HFF-Myc (cell line): ENCODE data around the gene GOLGA6A.

Source experiments
- DNase-seq: peaks from one replicate; pipeline ENCODE4 v3.0.0-alpha.2; 2011; ENCODE audit warnings: low read depth; ENCODE audit errors: extremely low read depth
- H3K4me3 ChIP-seq: replicated peaks from 2 replicates; pipeline ENCODE4 v1.5.1; 2011; ENCODE audit warnings: low read depth, mild to moderate bottlenecking, control low read depth, low read length
- CTCF ChIP-seq: IDR thresholded peaks from 2 replicates; pipeline ENCODE4 v1.5.1; 2012; ENCODE audit warnings: mild to moderate bottlenecking, low read depth, low read length, control low read depth; ENCODE audit errors: missing control alignments

The GOLGA6A gene

GRCh38 chr15:74050556-74051234, 31.7 kb downstream of the GOLGA6A start:
- TF ChIP-seq CTCF: no peak
- DNase-seq: no peak
- H3K4me3 ChIP-seq: no peak overlapping the region; the same call in 1 of the 2 replicates

GRCh38 chr15:74050127-74050526, 32.2 kb downstream of the GOLGA6A start:
- no peak for TF ChIP-seq CTCF
- DNase-seq: no peak

GRCh38 chr15:74046275-74046674, 36.1 kb downstream of the GOLGA6A start:
- DNase-seq: no peak
- H3K4me3 ChIP-seq: no peak overlapping the region
- no peak for TF ChIP-seq CTCF

More at GRCh38 chr15:74050127-74050526, 32.2 kb downstream of the GOLGA6A start:
- H3K4me3 ChIP-seq: no peak overlapping the region

GRCh38 chr15:74045636-74046274, 36.6 kb downstream of the GOLGA6A start:
- H3K4me3 ChIP-seq: no peak overlapping the region
- DNase-seq: no peak
- TF ChIP-seq CTCF: no peak

GRCh38 chr15:74045184-74045583, 37.2 kb downstream of the GOLGA6A start:
- no peak for DNase-seq
- TF ChIP-seq CTCF: no peak
- H3K4me3 ChIP-seq: no peak overlapping the region

- no peak overlapping the region for H3K4me3 ChIP-seq
- no peak for DNase-seq
- no peak for TF ChIP-seq CTCF
Measured at GRCh38 chr15:74044267-74045110, 37.9 kb downstream of the GOLGA6A start.
